Measurements from ENCODE around the gene HOOK1. TPM values are rescaled to one million over a fixed set of nuclear protein-coding genes. Genes with fewer than 3 reads are reported as not detected.
A peak's percentile ranks its signal among the peaks of the same experiment; 100 is the strongest.
"Not testable (repeated sequence)": the region's sequence is repeated elsewhere in the genome, so short reads cannot be mapped to it uniquely, and the experiment has no call there.

HOOK1 gene
- total RNA-seq, 2 experiments from 2014 or later, result 12.9 to 13.3 TPM

GRCh38 chr1:59903141-59903754 lies 88.5 kb downstream of the HOOK1 start:
- POLR2A ChIA-PET, result no interaction called here

GRCh38 chr1:59906931-59907330 lies 92.2 kb downstream of the HOOK1 start:
- Mint-ChIP-seq H3K9me3 (no peaks in the 10 kb centered on the region), H3K27me3 (peaks cover 5% of the 10 kb centered on the region), H3K27ac (no peak overlapping the region), H3K36me3 (no peaks in the 10 kb centered on the region), H3K4me3 (no peak overlapping the region), H3K4me1 (ENCODE audit: low read depth) (no peaks in the 10 kb centered on the region)
- ChIA-PET CTCF (interaction anchor here (2.0 kb wide), 1 partner anchor 40 kb away, joined by 7 read pairs; no protein-coding TSS in a partner anchor), POLR2A (no interaction called here)
- no peak for DNase-seq
- intact Hi-C loops (cut with micrococcal nuclease), result no loop called here

More at GRCh38 chr1:59903141-59903754, 88.5 kb downstream of the HOOK1 start:
- Mint-ChIP-seq H3K4me1 (ENCODE audit: low read depth) (no peaks in the 10 kb centered on the region), H3K27ac (no peak overlapping the region), H3K9me3 (no peaks in the 10 kb centered on the region), H3K27me3 (peaks cover 5% of the 10 kb centered on the region), H3K36me3 (no peaks in the 10 kb centered on the region), H3K4me3 (no peak overlapping the region)
- CTCF ChIA-PET, result interaction anchor here (0.9 to 4.4 kb wide), 3 partner anchors 10 to 44 kb away, joined by 3 to 26 read pairs (median 3); no protein-coding TSS in a partner anchor
- DNase-seq, result peak; percentile 23
- intact Hi-C loops (cut with micrococcal nuclease), result loop anchor here (1.0 kb wide), 1 partner anchor 44 kb away; no protein-coding TSS in a partner anchor

- no peak overlapping the region for H3K4me3 Mint-ChIP-seq
- H3K4me1 Mint-ChIP-seq (ENCODE audit: low read depth), result no peaks in the 10 kb centered on the region
- intact Hi-C loops (cut with micrococcal nuclease), result no loop called here
- ChIA-PET POLR2A (no interaction called here), CTCF (no interaction called here)
- peaks cover 4% of the 10 kb centered on the region for H3K27me3 Mint-ChIP-seq
- no peak overlapping the region for H3K27ac Mint-ChIP-seq
- no peak for DNase-seq
- H3K36me3 Mint-ChIP-seq, result no peaks in the 10 kb centered on the region
- no peaks in the 10 kb centered on the region for H3K9me3 Mint-ChIP-seq
These were observed 93.3 kb downstream of the HOOK1 start for GRCh38 chr1:59908084-59908483.

- intact Hi-C loops (cut with micrococcal nuclease), result no loop called here
- no peaks in the 10 kb centered on the region for H3K27me3 Mint-ChIP-seq
- no peaks in the 10 kb centered on the region for H3K4me1 Mint-ChIP-seq (ENCODE audit: low read depth)
- DNase-seq, result no peak
- ChIA-PET POLR2A (no interaction called here), CTCF (no interaction called here)
- no peaks in the 10 kb centered on the region for H3K36me3 Mint-ChIP-seq
- H3K4me3 Mint-ChIP-seq, result no peak overlapping the region
- H3K9me3 Mint-ChIP-seq, result no peaks in the 10 kb centered on the region
- no peak overlapping the region for H3K27ac Mint-ChIP-seq
These were observed 93.9 kb downstream of the HOOK1 start for GRCh38 chr1:59908682-59909081.

GRCh38 chr1:59914791-59915286 lies 100.1 kb downstream of the HOOK1 start:
- H3K27me3 Mint-ChIP-seq; H3K9me3 Mint-ChIP-seq; CTCF ChIA-PET; POLR2A ChIA-PET; H3K27ac Mint-ChIP-seq; H3K4me3 Mint-ChIP-seq; intact Hi-C loops (cut with micrococcal nuclease); H3K36me3 Mint-ChIP-seq; DNase-seq; H3K4me1 Mint-ChIP-seq (ENCODE audit: low read depth): not testable (repeated sequence)

GRCh38 chr1:59915516-59915915 lies 100.8 kb downstream of the HOOK1 start:
- H3K36me3 Mint-ChIP-seq, result no peaks in the 10 kb centered on the region
- DNase-seq, result no peak
- CTCF ChIA-PET, result no interaction called here
- POLR2A ChIA-PET, result no interaction called here
- peaks cover 9% of the 10 kb centered on the region for H3K27me3 Mint-ChIP-seq
- no peak overlapping the region for H3K4me3 Mint-ChIP-seq
- intact Hi-C loops (cut with micrococcal nuclease), result no loop called here
- H3K9me3 Mint-ChIP-seq, result no peaks in the 10 kb centered on the region
- H3K4me1 Mint-ChIP-seq (ENCODE audit: low read depth), result no peaks in the 10 kb centered on the region
- no peak overlapping the region for H3K27ac Mint-ChIP-seq

GRCh38 chr1:59917026-59917784 lies 102.5 kb downstream of the HOOK1 start:
- H3K4me1 Mint-ChIP-seq (ENCODE audit: low read depth), result no peaks in the 10 kb centered on the region
- peaks cover 12% of the 10 kb centered on the region for H3K27me3 Mint-ChIP-seq
- POLR2A ChIA-PET, result no interaction called here
- no peak overlapping the region for H3K4me3 Mint-ChIP-seq
- DNase-seq, result no peak
- no peaks in the 10 kb centered on the region for H3K9me3 Mint-ChIP-seq
- CTCF ChIA-PET, result interaction anchor here (1.4 kb wide), 1 partner anchor 39 kb away, joined by 3 read pairs; no protein-coding TSS in a partner anchor
- intact Hi-C loops (cut with micrococcal nuclease), result no loop called here
- H3K27ac Mint-ChIP-seq, result no peak overlapping the region
- H3K36me3 Mint-ChIP-seq, result no peaks in the 10 kb centered on the region

GRCh38 chr1:59917785-59918180 lies 103.0 kb downstream of the HOOK1 start:
- Mint-ChIP-seq H3K9me3 (no peaks in the 10 kb centered on the region), H3K27me3 (peaks cover 12% of the 10 kb centered on the region), H3K27ac (no peak overlapping the region), H3K36me3 (no peaks in the 10 kb centered on the region), H3K4me1 (ENCODE audit: low read depth) (no peaks in the 10 kb centered on the region), H3K4me3 (no peak overlapping the region)
- intact Hi-C loops (cut with micrococcal nuclease), result no loop called here
- ChIA-PET POLR2A (no interaction called here), CTCF (interaction anchor here (0.7 to 1.4 kb wide), 2 partner anchors 30 to 39 kb away, joined by 3 to 4 read pairs; no protein-coding TSS in a partner anchor)
- no peak for DNase-seq

GRCh38 chr1:59919746-59920145 lies 105.0 kb downstream of the HOOK1 start:
- Mint-ChIP-seq H3K27me3 (peaks cover 12% of the 10 kb centered on the region), H3K36me3 (peaks cover 3% of the 10 kb centered on the region), H3K9me3 (peaks cover 7% of the 10 kb centered on the region), H3K4me1 (ENCODE audit: low read depth) (no peaks in the 10 kb centered on the region), H3K27ac (no peak overlapping the region), H3K4me3 (no peak overlapping the region)
- ChIA-PET CTCF (interaction anchor here (1.0 kb wide), 2 partner anchors 28 to 31 kb away, joined by 3 read pairs; no protein-coding TSS in a partner anchor), POLR2A (interaction anchor here (0.6 kb wide), 1 partner anchor 126 kb away, joined by 3 read pairs; no protein-coding TSS in a partner anchor)
- DNase-seq, result no peak
- intact Hi-C loops (cut with micrococcal nuclease), result loop anchor here (10.0 kb wide), 1 partner anchor 105 kb away; the partner anchor contains the start of gene HOOK1

- Mint-ChIP-seq H3K27me3 (peaks cover 18% of the 10 kb centered on the region), H3K9me3 (peaks cover 12% of the 10 kb centered on the region)
- H3K27ac Mint-ChIP-seq; H3K4me3 Mint-ChIP-seq; POLR2A ChIA-PET; DNase-seq; H3K36me3 Mint-ChIP-seq; H3K4me1 Mint-ChIP-seq (ENCODE audit: low read depth): not testable (repeated sequence)
- intact Hi-C loops (cut with micrococcal nuclease), result loop anchor here (10.0 kb wide), 1 partner anchor 107 kb away; the partner anchor contains the start of gene HOOK1
- CTCF ChIA-PET, result interaction anchor here (1.3 kb wide), 1 partner anchor 26 kb away, joined by 4 read pairs; no protein-coding TSS in a partner anchor
These were observed 106.6 kb downstream of the HOOK1 start for GRCh38 chr1:59921258-59921899.

- no peak for DNase-seq
- POLR2A ChIA-PET, result no interaction called here
- Mint-ChIP-seq H3K27me3 (peaks cover 27% of the 10 kb centered on the region), H3K4me1 (ENCODE audit: low read depth) (peaks cover 10% of the 10 kb centered on the region), H3K9me3 (peaks cover 12% of the 10 kb centered on the region), H3K4me3 (no peak overlapping the region), H3K36me3 (peaks cover 3% of the 10 kb centered on the region), H3K27ac (no peak overlapping the region)
- intact Hi-C loops (cut with micrococcal nuclease), result loop anchor here (10.0 kb wide), 1 partner anchor 110 kb away; the partner anchor contains the start of gene HOOK1
- CTCF ChIA-PET, result no interaction called here
These were observed 109.9 kb downstream of the HOOK1 start for GRCh38 chr1:59924653-59925052.
